Measurements from ENCODE around the gene PPP2R2C.

The PPP2R2C gene

DNA sequence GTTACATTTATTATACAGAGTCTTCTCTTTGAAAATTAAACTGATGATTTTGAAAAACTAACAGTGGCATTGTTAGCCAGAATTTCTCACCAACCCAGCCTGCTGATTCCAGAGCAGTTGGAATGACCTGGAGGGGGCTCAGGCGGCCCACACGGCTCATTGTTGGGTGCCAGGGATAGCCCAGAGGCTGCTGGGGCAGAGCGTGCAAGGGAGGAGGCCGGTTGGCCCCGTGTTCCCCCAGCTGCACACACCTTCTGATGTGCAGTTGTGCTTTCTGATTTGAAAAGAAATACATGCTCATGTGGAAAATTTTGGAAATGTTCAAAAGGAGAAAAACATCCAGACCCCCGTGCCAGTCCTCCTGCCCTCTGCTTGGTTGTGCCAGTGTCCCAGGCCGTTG is 182.2 kb downstream of the PPP2R2C start:
- no peak overlapping the region for H3K4me3 ChIP-seq (ENCODE audit: low read depth, low read length)
- TF ChIP-seq, protein P1, sequence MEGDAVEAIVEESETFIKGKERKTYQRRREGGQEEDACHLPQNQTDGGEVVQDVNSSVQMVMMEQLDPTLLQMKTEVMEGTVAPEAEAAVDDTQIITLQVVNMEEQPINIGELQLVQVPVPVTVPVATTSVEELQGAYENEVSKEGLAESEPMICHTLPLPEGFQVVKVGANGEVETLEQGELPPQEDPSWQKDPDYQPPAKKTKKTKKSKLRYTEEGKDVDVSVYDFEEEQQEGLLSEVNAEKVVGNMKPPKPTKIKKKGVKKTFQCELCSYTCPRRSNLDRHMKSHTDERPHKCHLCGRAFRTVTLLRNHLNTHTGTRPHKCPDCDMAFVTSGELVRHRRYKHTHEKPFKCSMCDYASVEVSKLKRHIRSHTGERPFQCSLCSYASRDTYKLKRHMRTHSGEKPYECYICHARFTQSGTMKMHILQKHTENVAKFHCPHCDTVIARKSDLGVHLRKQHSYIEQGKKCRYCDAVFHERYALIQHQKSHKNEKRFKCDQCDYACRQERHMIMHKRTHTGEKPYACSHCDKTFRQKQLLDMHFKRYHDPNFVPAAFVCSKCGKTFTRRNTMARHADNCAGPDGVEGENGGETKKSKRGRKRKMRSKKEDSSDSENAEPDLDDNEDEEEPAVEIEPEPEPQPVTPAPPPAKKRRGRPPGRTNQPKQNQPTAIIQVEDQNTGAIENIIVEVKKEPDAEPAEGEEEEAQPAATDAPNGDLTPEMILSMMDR (IDR thresholded peaks at IDR 0.05; ENCODE audit: low read depth, low read length, missing control alignments): no peak
- DNase-seq (ENCODE audit: low read depth): no peak

DNA sequence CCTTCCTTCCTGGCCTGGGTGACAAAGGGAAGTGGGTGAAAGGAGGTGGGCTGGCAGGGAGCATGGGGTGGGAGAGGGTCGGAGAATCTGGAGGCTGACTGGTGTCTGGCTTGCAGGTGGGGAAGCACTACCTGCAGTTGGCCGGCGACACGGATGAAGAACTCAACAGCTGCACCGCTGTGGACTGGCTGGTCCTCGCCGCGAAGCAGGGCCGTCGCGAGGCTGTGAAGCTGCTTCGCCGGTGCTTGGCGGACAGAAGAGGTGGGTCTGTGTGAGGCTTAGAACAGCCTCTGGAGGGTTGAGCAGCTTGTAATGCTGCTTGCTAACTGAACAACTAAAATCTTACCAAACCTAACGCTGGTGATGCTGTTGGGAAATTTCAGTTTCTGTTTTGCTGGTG is 183.5 kb downstream of the PPP2R2C start:
- H3K4me3 ChIP-seq (ENCODE audit: low read depth, low read length): no peak overlapping the region
- TF ChIP-seq, protein P1 (IDR thresholded peaks at IDR 0.05; ENCODE audit: low read depth, low read length, missing control alignments): no peak
- no peak for DNase-seq (ENCODE audit: low read depth)

DNA sequence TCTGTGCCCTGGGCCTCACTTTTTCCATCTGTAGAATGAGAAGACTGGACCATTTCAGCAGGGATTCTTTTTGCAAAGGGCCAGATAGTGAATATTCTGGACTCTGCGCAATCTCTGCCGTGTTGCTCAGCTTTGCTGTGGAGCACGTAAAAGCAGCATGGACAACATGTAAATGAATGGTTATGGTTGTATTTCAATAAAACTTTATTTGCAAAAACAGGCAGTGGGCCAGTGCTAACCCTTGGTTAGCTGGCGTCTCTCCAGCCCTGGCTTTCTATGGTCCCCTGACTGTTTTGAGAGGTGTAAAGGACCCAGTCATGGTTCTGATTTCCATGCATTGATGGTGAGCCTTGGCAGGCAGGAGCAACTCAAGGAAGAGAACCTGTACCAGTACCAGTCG is 184.1 kb downstream of the PPP2R2C start:
- no peak for DNase-seq (ENCODE audit: low read depth)
- TF ChIP-seq, protein P1 (IDR thresholded peaks at IDR 0.05; ENCODE audit: low read depth, low read length, missing control alignments): no peak
- H3K4me3 ChIP-seq (ENCODE audit: low read depth, low read length): no peak overlapping the region

DNA sequence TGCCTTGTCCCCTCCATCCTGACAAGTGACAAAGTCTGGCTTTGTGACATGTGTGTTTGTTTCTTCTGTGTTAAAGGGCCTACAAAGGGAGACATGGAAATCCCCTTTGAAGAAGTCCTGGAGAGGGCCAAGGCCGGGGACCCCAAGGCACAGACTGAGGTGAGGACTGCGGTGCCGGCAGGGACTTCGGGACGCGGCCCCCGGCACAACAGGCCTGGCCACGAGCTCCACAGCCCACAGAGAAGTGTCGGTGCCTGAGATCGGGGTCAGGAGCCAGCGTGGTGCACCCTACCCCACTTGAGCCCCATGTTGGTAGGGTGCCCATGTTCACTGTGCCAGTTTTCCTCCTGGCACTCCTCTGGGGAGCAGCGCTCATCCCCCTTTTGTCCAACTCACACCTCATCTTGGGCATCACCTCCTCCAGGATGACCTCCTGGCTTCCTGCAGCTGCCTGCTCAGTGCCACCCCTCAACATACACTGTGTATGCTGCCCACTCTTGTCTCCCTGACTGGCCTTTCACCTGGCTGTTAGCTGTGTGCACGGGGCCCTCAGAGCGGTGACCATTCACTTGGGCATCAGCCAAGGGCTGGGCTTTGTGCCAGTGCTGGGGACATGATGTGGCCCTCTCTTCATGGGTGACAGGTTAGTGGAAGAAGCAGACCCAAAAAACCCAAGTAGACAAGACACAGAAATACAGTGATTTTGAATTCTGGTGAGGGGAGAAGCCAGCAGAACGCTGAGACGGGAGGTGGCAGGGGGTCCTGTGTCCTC is 185.2 kb downstream of the PPP2R2C start:
- DNase-seq (ENCODE audit: low read depth): no peak
- TF ChIP-seq, protein P1 (IDR thresholded peaks at IDR 0.05; ENCODE audit: low read depth, low read length, missing control alignments): no peak
- H3K4me3 ChIP-seq (ENCODE audit: low read depth, low read length): no peak overlapping the region

DNA sequence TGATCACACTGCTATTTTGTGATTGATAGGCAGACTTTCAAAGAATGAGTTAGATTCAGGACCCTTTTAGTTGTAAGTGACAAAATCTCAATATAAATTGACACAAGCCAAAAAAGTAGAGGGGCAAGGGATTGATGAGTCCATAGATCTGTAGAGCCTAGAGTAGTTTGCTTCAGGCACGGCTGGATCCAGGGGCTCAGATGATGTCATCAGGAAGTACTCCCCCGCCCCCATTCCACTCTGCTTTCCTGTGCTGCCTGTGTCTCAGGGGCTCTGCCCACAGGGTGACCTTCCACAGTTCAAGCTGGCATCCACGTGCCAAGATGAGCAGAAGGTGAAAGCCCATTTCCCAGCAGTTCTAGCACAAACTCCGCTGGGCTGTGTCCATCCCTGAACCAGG is 189.1 kb downstream of the PPP2R2C start:
- no peak for DNase-seq (ENCODE audit: low read depth)
- TF ChIP-seq, protein P1 (IDR thresholded peaks at IDR 0.05; ENCODE audit: low read depth, low read length, missing control alignments): no peak

DNA sequence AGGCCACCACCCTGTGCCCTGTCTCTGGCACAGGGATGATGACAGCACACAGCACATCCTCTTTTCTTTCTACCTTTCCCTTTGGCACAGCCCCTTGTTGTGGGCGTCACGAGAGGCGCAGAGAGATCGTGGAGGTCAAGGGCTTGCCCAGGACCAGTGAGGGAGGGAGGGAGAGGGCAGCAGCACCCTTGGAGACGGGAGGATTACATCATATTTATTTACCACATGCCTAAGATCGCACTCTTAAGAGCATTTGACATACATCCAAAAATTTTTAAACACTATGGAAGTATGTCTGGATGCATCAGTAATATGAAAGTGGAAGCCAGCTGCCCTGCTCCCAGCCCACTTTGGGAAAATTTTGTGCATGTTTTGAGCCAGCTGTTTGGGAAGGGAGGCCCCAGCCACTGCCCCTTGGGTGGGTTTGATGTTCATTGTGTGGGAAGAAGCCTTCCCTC is 190.1 kb downstream of the PPP2R2C start:
- no peak overlapping the region for H3K4me3 ChIP-seq (ENCODE audit: low read depth, low read length)
- TF ChIP-seq, protein P1 (IDR thresholded peaks at IDR 0.05; ENCODE audit: low read depth, low read length, missing control alignments): no peak
- no peak for DNase-seq (ENCODE audit: low read depth)

More for the DNA sequence above, 189.1 kb downstream of the PPP2R2C start:
- no peak overlapping the region for H3K4me3 ChIP-seq (ENCODE audit: low read depth, low read length)
